Activated CD4-positive, alpha-beta T cell treated with anti-CD3 and anti-CD28 coated beads, Interleukin-2, amount 50 U/mL, for 24 hours (primary cell): ENCODE measurements around the gene NT5C1B.

Experiments
- DNase-seq, 2 donors: peaks; one replicate each; pipeline ENCODE4 v3.0.0-alpha.2; 2020; ENCODE audit warnings: low read depth in 1 of 2, low spot score in 1 of 2

Gene NT5C1B

DNA sequence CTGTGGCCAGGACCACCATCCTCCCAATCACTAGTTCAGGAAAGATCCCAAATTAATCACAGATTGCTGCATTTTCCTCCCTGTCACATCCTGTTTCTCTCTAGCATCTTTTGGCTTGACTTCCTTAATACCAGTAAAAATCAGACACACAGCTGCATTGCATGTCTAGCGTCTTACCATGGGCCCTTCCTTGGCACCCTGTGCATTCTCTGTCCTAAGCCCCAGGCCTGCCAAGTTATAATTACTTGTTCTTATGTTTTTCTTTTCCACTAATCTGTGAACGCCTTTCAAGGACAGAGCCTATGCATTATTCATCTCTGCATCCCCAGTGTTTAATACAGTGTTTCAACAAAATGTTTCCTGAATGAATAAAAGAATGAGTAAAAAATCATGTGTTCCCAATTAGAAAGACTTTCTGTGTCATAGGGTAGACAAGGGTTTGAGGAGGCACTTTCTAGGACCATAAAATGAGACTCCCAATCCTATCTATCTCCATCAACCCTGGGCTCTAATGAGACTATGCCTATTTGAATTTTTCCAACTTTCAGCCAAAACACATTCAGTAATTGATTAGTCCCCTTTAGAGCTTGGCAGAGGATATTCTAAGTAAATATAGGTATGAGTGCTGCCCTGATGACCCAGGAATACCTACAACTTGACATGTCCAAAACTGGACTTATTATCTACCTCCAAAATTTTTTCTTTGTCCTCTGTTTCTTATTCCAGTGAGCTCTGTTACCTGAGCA is 10.3 kb upstream of the NT5C1B start:
- DNase-seq: no peak

GRCh38 chr2:18598848-18599484 is 9.6 kb upstream of the NT5C1B start:
- no peak for DNase-seq

GRCh38 chr2:18597618-18598017 is 8.2 kb upstream of the NT5C1B start:
- DNase-seq: no peak

- DNase-seq: no peak
These were observed 7.6 kb upstream of the NT5C1B start for GRCh38 chr2:18596993-18597392.

DNA sequence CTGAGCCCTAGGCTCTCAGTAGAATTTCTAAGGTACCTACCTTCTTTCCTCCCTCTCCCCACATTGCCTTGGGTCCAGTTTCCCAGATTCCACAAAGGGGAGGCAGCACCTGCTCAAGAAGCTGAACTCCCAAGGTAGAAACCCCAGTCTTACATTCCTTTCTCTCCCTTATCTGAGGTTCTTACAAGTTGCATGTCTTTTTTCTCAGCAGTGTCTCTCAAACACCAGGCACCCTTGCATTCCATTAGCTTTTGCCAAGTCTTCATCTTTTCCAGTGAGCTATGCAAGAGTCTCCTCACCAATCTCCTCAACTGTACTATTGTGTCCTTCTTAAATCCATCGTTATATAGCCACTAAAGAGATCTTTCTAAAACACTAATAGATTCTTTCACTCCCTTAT is 4.1 kb upstream of the NT5C1B start:
- no peak for DNase-seq

DNA sequence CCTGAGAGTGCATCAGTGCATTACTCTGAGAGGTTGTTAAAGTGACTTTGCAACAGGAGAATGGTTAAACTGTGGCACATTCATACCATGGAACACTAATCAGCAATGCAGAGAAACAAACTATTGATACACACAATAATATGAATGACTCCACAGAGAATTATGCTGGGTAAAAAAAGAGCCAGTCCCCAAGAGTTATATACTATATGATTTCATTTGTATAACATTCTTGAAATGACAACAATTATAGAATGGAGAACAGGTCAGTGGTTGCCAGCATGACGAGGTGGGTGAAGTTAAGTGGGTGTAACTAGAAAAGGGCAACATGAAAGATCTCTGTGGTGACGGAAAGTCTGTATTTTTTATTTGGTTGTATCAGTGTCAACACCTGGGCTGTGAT is 3.0 kb upstream of the NT5C1B start:
- DNase-seq: no peak

- DNase-seq: no peak
These were observed 567 bp downstream of the NT5C1B start for GRCh38 chr2:18588802-18589201.

DNA sequence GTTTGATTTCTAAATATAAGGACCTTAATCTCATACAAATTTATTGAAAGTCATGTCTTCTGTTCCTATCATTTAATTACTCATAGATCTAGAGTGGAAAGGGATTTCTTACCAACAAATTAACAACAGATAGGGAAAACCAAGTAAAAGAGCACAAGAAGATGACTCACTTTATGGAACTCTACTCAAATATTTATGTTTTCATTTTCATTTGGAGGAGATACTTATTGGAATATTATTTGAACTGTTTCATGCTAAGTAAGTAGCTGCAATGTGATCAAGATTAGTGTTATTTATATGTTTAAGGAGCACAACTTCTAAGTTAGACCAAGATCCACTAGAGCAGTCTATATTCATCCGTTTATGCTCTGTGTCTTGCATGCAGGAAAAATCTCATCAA is 1.3 kb downstream of the NT5C1B start:
- no peak for DNase-seq

DNA sequence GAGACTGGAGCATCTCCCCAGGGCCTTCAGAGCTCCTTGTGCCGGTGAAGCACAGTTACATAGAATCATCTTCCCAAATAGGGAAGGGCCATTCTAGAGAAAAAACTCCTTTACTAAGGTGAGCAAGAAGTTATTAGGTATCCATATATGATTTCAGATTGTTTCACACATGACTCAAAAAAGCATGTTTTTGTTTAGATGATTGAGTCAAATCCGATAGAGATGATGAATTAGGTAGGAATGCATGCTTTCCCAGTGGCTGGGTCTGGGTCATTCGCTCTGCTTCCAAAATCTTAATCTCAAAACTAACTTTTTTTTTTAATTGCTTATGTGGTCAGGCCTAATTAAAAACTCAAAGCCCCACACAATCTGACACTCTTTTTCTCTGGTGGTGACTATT is 3.8 kb downstream of the NT5C1B start:
- no peak for DNase-seq

DNA sequence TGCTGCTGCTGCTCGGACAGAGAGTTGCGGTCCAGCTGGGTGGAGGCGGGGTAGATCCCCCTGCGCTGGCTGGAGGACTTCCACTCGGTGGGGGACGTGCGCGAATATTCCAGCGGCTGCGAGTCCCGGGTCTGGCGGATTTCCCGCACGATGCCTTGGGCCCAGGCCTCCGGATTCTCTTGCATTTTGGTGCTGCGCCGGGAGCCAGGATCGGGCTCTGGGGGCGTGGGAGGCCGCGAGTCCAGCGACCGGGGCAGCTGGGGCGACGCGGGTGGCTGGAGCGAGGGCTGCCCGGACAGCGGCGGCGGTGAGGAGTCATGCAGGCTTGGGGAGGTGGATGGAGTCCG is 4.8 kb downstream of the NT5C1B start:
- DNase-seq: no peak

- no peak for DNase-seq
These were observed 5.3 kb downstream of the NT5C1B start for GRCh38 chr2:18583905-18584607.

GRCh38 chr2:18580606-18581005 is 8.8 kb downstream of the NT5C1B start:
- no peak for DNase-seq

GRCh38 chr2:18578033-18578432 is 11.3 kb downstream of the NT5C1B start:
- DNase-seq: no peak

- no peak for DNase-seq
These were observed 23.1 kb downstream of the NT5C1B start for GRCh38 chr2:18566145-18566769.

DNA sequence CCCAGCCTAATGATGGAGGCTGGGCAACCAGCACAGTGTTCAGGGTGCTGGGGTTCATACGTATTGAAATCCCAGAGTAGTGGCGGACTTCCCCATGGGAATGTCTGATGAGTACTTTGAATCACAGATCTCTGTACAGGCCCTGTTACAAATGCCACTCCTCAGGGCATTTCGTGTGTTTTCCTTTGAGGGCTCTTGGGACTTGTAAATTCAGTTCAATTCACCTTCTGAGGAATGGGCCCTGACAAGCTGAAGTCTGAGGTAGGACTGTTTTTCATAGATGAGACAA is 28.6 kb downstream of the NT5C1B start:
- no peak for DNase-seq

DNA sequence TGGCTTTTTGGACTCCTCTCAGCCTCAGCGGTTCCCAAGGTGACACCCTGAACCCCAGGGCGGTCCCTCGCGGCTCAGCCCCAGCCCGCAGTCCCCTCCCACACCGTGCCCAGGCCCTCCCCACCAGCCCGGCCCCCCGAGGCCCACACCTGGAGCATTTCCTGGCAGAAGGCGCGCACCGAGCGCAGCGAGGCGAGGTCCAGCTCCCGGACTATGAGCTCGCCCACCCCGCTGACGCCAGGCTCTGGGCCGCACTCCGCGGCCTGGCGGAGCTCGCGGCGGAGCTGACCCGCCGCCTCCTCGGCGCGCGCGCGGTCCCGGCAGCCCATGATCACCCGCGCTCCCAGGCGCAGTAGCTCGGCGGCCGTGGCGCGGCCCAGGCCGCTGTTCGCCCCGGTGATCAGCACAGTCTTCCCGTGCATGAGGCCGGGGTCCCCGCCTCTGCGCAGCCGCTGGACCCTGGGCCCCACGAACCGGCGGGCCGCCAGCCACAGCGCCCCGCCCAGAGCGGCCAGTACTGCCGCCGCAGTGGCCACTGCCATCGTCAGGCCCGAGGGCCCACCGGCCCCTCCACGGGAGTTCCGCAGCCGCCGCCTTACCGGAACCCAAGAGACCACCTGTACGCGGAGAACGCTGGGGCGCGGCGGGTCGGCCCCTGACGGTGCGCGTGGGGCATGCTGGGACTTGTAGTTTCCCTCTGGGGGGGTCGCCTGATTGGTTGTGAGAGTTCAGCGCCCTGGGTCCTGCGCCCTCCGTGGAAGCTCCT is 29.2 kb downstream of the NT5C1B start, which contains the start of gene RDH14:
Gene RDH14 (minus strand): TSS at position 623 of the 766 bp plus-strand sequence. CDS start 81 bp downstream, at position 542.
- peak; percentile 81 to 89 for DNase-seq

DNA sequence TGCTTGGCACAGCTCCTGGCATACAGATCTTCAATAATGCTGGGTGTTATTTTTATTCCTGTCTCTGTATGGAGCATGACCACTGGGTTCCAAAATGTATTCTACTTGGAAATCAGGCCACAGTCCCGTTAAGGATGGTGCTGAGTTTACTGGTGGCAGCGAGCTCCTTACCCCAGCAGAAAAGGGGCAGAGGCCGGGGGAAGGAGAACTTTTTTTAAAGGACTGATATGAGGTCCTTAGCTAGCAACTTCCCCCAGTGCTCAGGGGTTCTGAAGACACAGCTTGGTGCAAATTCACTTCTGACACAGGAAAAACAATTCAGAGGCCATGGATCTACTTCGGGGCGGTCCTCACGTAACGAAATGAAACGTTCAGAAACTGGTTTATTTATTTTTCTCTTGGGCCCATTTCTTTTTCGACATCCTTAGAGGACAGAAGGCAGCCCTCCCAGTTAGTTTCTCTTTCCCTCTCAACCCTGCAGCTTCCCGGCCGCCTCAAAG is 29.8 kb downstream of the NT5C1B start:
- DNase-seq: no peak

GRCh38 chr2:18558458-18558857 is 30.9 kb downstream of the NT5C1B start:
- no peak for DNase-seq

GRCh38 chr2:18557121-18557520 is 32.2 kb downstream of the NT5C1B start:
- no peak for DNase-seq

- no peak for DNase-seq
These were observed 36.9 kb downstream of the NT5C1B start for GRCh38 chr2:18552351-18553077.
